ENCODE measurements around the gene PFKL.

- TF ChIP-seq CTCF (optimal IDR thresholded peaks at IDR 0.05 in 1 of 3, IDR thresholded peaks at IDR 0.05 in 1 of 3, conservative IDR thresholded peaks at IDR 0.05 in 1 of 3; ENCODE audit: extremely low read depth in 1 of 3, insufficient read depth in 2 of 3, low read length in 3 of 3), result no peak
- TF ChIP-seq EZH2 (IDR thresholded peaks at IDR 0.05; ENCODE audit: low read length), result no peak
Observed at GRCh38 chr21:44348861-44349260, 49.0 kb downstream of the PFKL start.

All from keratinocyte (primary cell).